AG04449 (cell line): ENCODE data around the gene RAB8A.

ENCODE experiments used
- CTCF ChIA-PET: fragments of 350-600 bp; formaldehyde crosslinking; extraction: SDS; loops from one replicate; lab custom pipeline; 2021; ENCODE audit warnings: antibody characterized with exemption; lab: Yijun Ruan, JAX
- POLR2A ChIA-PET: fragments of 400-600, 350-600 bp; formaldehyde crosslinking; extraction: SDS; loops from one replicate; lab custom pipeline; 2020; ENCODE audit warnings: antibody characterized with exemption, inconsistent platforms; lab: Yijun Ruan, JAX
- DNase-seq: peaks from one replicate; pipeline ENCODE4 v3.0.0-alpha.2; 2010; ENCODE audit warnings: low read depth, low spot score
- H3K4me3 ChIP-seq: 2 replicates; pipeline ENCODE4 v1.5.1; 2011; ENCODE audit warnings: low read depth, mild to moderate bottlenecking, control low read depth, low read length
- TF ChIP-seq, protein P1 (sequence below): IDR thresholded peaks from one replicate; pipeline ENCODE4 v1.5.1; 2011; ENCODE audit warnings: mild to moderate bottlenecking, moderate library complexity, low read length, control low read depth, inconsistent platforms; ENCODE audit not compliant: insufficient read depth; ENCODE audit errors: missing control alignments

The RAB8A gene

GRCh38 chr19:16104722-16105121 lies 7.0 kb upstream of the RAB8A start:
- DNase-seq, result no peak
- ChIA-PET POLR2A (interaction anchor here (0.7 to 1.6 kb wide), 2 partner anchors 63 to 67 kb away, joined by 3 read pairs; no protein-coding TSS in a partner anchor), CTCF (interaction anchor here (1.0 to 2.0 kb wide), 2 partner anchors 63 to 77 kb away, joined by 4 to 5 read pairs; no protein-coding TSS in a partner anchor)
- TF ChIP-seq, protein P1, sequence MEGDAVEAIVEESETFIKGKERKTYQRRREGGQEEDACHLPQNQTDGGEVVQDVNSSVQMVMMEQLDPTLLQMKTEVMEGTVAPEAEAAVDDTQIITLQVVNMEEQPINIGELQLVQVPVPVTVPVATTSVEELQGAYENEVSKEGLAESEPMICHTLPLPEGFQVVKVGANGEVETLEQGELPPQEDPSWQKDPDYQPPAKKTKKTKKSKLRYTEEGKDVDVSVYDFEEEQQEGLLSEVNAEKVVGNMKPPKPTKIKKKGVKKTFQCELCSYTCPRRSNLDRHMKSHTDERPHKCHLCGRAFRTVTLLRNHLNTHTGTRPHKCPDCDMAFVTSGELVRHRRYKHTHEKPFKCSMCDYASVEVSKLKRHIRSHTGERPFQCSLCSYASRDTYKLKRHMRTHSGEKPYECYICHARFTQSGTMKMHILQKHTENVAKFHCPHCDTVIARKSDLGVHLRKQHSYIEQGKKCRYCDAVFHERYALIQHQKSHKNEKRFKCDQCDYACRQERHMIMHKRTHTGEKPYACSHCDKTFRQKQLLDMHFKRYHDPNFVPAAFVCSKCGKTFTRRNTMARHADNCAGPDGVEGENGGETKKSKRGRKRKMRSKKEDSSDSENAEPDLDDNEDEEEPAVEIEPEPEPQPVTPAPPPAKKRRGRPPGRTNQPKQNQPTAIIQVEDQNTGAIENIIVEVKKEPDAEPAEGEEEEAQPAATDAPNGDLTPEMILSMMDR, result no peak
- H3K4me3 ChIP-seq, result no peak overlapping the region

DNA sequence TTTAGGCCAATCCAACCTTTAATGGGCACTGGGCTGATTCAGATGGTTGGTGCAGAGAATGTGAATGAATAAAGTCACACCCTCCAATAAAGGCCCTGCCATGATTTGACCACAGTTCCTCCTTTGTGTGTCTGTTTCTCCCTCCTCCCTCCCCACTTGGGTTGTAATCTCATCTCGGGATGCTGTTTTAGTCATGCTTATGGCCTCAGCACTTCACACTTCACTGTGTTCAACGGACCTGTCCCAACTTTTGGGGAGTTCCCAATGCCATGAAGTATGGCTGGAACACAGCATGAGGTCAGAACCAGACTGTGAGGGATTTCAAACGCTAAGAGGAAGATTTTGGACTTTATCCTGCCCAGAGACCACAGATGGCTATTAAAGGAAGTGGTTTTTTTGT lies 5.6 kb upstream of the RAB8A start:
- H3K4me3 ChIP-seq, result no peak overlapping the region
- no peak for DNase-seq
- ChIA-PET CTCF (interaction anchor here (0.9 to 2.5 kb wide), 2 partner anchors 65 to 75 kb away, joined by 3 to 21 read pairs; no protein-coding TSS in a partner anchor), POLR2A (interaction anchor here (0.7 kb wide), 1 partner anchor 54 kb away, joined by 3 read pairs; no protein-coding TSS in a partner anchor)
- TF ChIP-seq, protein P1, result no peak

DNA sequence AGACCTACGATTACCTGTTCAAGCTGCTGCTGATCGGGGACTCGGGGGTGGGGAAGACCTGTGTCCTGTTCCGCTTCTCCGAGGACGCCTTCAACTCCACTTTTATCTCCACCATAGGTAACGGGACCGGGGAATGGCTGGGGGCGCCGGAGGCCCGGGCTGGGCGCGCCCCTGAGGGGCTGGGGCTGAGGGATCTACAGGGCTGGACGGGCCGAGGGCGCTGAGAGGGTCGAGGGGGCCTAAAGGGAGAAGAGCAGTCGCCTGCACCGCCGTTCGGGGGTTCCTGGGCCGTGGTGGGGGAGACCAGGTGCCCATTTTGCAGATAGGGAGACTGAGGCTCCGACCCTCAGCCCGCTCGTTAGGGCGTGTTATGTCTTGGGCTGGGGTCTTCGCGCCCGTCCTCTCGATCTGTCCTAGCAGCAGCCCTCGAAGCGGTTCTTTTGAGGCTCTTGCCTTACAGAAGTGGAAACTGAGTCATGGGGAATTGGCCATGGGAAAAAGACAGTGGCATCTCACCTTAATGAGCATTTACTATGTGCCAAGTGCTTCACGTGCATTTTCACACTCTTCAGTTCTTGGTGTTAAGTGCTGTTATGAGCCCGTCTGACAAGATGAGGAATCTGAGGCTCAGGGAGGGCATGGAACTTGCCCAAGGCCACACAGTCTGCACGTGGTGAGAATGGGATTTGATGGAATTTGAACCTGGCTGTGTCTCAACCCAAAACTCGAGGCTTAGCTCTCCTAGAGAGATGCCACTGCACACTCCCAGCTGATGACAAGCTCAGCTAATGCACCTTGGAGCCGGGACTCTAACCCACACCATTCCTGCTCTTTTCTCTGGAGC lies 442 bp downstream of the RAB8A start:
- CTCF ChIA-PET, result interaction anchor here (1.1 to 3.9 kb wide), 8 partner anchors 10 to 73 kb away, joined by 3 to 46 read pairs (median 15); partner anchors contain the start of gene FAM32A
- peak overlapping the region; percentile 92 for H3K4me3 ChIP-seq
- POLR2A ChIA-PET, result interaction anchor here (1.4 kb wide), 1 partner anchor 86 kb away, joined by 3 read pairs; the partner anchor contains the start of gene AP1M1
- TF ChIP-seq, protein P1, result no peak
- DNase-seq, result no peak

- POLR2A ChIA-PET, result interaction anchor here (1.1 kb wide), 1 partner anchor 13 kb away, joined by 4 read pairs; no protein-coding TSS in a partner anchor
Observed at GRCh38 chr19:16112778-16113177, 1.1 kb downstream of the RAB8A start.

GRCh38 chr19:16113727-16114126 lies 2.0 kb downstream of the RAB8A start:
- POLR2A ChIA-PET, result interaction anchor here (1.1 kb wide), 1 partner anchor 14 kb away, joined by 4 read pairs; no protein-coding TSS in a partner anchor
- DNase-seq, result no peak
- no peak overlapping the region for H3K4me3 ChIP-seq
- TF ChIP-seq, protein P1, result no peak
- CTCF ChIA-PET, result interaction anchor here (0.8 to 1.4 kb wide), 3 partner anchors 51 to 72 kb away, joined by 4 to 6 read pairs (median 6); partner anchors contain the start of gene FAM32A

More at GRCh38 chr19:16112778-16113177, 1.1 kb downstream of the RAB8A start:
- TF ChIP-seq, protein P1, result no peak
- CTCF ChIA-PET, result interaction anchor here (0.8 to 3.3 kb wide), 5 partner anchors 9 to 73 kb away, joined by 4 to 19 read pairs (median 6); partner anchors contain the start of gene FAM32A
- no peak for DNase-seq
- H3K4me3 ChIP-seq, result peak overlapping the region; percentile 92
